ENCODE data around the gene BTN2A1. TPM values are rescaled to one million over a fixed set of nuclear protein-coding genes. Genes with fewer than 3 reads are reported as not detected.
A peak's percentile ranks its signal among the peaks of the same experiment; 100 is the strongest.

BTN2A1 gene
- total and polyA plus RNA-seq, 2 of the 13 experiments (the other 11 are each of a cell fraction or from before 2014, with no cell fraction given): 16.4 to 30.4 TPM

GRCh38 chr6:26415791-26416190 is 42.0 kb upstream of the BTN2A1 start (continued):
- TF ChIP-seq MED13 (CRISPR knock-in tag; IDR thresholded peaks at IDR 0.05): no peak
- TF ChIP-seq NCOA1 (CRISPR knock-in tag; IDR thresholded peaks at IDR 0.05): no peak
- no peak for TF ChIP-seq ATF1 (CRISPR knock-in tag; IDR thresholded peaks at IDR 0.05)
- TF ChIP-seq HMGXB3 (CRISPR knock-in tag; IDR thresholded peaks at IDR 0.05; ENCODE audit: borderline replicate concordance): no peak
- TF ChIP-seq YY1 (IDR thresholded peaks at IDR 0.05; ENCODE audit: insufficient read depth, insufficient replicate concordance, low read depth, low read length): no peak
- no peak for TF ChIP-seq ZNF20 (CRISPR knock-in tag; IDR thresholded peaks at IDR 0.05)
- TF ChIP-seq MAFK (conservative IDR thresholded peaks at IDR 0.05 in 1 of 2, IDR thresholded peaks at IDR 0.05 in 1 of 2; ENCODE audit: low read length in 2 of 2): no peak
- no peak for TF ChIP-seq NR2F2 (IDR thresholded peaks at IDR 0.05; ENCODE audit: borderline replicate concordance, low read depth)

GRCh38 chr6:26416288-26416687 is 41.5 kb upstream of the BTN2A1 start:
- DNase-seq (ENCODE audit: low spot score) (peak; percentile 21), ATAC-seq (0 out of 3 replicates have a peak, but pooled peaks have one; percentile 5), FAIRE-seq (no peak)
- H3K27me3 ChIP-seq (ENCODE audit: control insufficient read depth in 1 of 2, insufficient read depth in 2 of 2, low read length in 2 of 2): no peaks in the 10 kb centered on the region; a peak in 1 of 5 replicates
- ChIA-PET CTCF (ENCODE audit: low intra/inter-chr PET ratio, low total read pairs) (no interaction called here), POLR2A (no interaction called here)
- BruUV-seq (replicated peaks): no TSS peak
- no peak overlapping the region for H3K4me2 ChIP-seq (ENCODE audit: low read depth, low read length)
- H4K20me1 ChIP-seq (ENCODE audit: insufficient read depth, low read length): no peaks in the 10 kb centered on the region
- H2AFZ ChIP-seq (ENCODE audit: low read length): no peak overlapping the region
- no peaks in the 10 kb centered on the region for H3K79me2 ChIP-seq (ENCODE audit: insufficient read depth, low read length)
- intact Hi-C loops (cut with micrococcal nuclease; ENCODE audit: unreplicated experiment) (loop anchor here (1.0 kb wide), 1 partner anchor 75 kb away; no protein-coding TSS in a partner anchor), in situ Hi-C loops (cut with HindIII; ENCODE audit: extremely low pct_ligation_motif_present, low pct_unique_long_range_greater_than_20kb) (no loop called here)
- TF ChIP-seq ZBTB3 (CRISPR knock-in tag; IDR thresholded peaks at IDR 0.05; ENCODE audit: borderline replicate concordance, low read depth) (no peak), STAG1 (CRISPR knock-in tag; IDR thresholded peaks at IDR 0.05) (peak; percentile 62), SMC3 (IDR thresholded peaks at IDR 0.05; ENCODE audit: low read length) (0 out of 2 replicates have a peak, but pooled peaks have one; percentile 26), ZZZ3 (CRISPR knock-in tag; IDR thresholded peaks at IDR 0.05; ENCODE audit: borderline replicate concordance) (no peak), TEAD3 (CRISPR knock-in tag; optimal IDR thresholded peaks at IDR 0.05; ENCODE audit: borderline replicate concordance) (peak; percentile 11)
- TF ChIP-seq, protein P1, sequence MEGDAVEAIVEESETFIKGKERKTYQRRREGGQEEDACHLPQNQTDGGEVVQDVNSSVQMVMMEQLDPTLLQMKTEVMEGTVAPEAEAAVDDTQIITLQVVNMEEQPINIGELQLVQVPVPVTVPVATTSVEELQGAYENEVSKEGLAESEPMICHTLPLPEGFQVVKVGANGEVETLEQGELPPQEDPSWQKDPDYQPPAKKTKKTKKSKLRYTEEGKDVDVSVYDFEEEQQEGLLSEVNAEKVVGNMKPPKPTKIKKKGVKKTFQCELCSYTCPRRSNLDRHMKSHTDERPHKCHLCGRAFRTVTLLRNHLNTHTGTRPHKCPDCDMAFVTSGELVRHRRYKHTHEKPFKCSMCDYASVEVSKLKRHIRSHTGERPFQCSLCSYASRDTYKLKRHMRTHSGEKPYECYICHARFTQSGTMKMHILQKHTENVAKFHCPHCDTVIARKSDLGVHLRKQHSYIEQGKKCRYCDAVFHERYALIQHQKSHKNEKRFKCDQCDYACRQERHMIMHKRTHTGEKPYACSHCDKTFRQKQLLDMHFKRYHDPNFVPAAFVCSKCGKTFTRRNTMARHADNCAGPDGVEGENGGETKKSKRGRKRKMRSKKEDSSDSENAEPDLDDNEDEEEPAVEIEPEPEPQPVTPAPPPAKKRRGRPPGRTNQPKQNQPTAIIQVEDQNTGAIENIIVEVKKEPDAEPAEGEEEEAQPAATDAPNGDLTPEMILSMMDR (CRISPR knock-in tag; IDR thresholded peaks at IDR 0.05): peak; percentile 56
- TF ChIP-seq, protein P2, sequence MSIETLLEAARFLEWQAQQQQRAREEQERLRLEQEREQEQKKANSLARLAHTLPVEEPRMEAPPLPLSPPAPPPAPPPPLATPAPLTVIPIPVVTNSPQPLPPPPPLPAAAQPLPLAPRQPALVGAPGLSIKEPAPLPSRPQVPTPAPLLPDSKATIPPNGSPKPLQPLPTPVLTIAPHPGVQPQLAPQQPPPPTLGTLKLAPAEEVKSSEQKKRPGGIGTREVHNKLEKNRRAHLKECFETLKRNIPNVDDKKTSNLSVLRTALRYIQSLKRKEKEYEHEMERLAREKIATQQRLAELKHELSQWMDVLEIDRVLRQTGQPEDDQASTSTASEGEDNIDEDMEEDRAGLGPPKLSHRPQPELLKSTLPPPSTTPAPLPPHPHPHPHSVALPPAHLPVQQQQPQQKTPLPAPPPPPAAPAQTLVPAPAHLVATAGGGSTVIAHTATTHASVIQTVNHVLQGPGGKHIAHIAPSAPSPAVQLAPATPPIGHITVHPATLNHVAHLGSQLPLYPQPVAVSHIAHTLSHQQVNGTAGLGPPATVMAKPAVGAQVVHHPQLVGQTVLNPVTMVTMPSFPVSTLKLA (IDR thresholded peaks at IDR 0.05): peak; percentile 44; the same call in 1 of the 2 replicates
- WGBS (ENCODE audit: low lambda C conversion rate): 67% methylated on average over 1 of the region's 1 CpG
- no peaks in the 10 kb centered on the region; a peak in 1 of 5 replicates for H3K36me3 ChIP-seq (replicated peaks in 1 of 2; ENCODE audit: control insufficient read depth in 1 of 2, insufficient read depth in 2 of 2, low read length in 2 of 2)
- H3K9ac ChIP-seq (ENCODE audit: insufficient read depth, low read depth, low read length): no peak overlapping the region
- no peak overlapping the region for H3K27ac ChIP-seq (ENCODE audit: extremely low read length, insufficient read depth, low read length)
- peaks cover 18% of the 10 kb centered on the region for H3K9me3 ChIP-seq (ENCODE audit: low read length)
- H3K4me3 ChIP-seq (replicated peaks in 1 of 3; ENCODE audit: insufficient read depth in 1 of 3, low read depth in 2 of 3, low read length in 3 of 3): no peak overlapping the region
- H3K4me1 ChIP-seq (ENCODE audit: insufficient read depth, low read length): peaks cover 48% of the 10 kb centered on the region
